H9 (cell line): ENCODE results near the gene ZC3H10. TPM values are rescaled to one million over a fixed set of nuclear protein-coding genes. Genes with fewer than 3 reads are reported as not detected.

Source experiments
- DNase-seq: peaks from one replicate; pipeline ENCODE4 v3.0.0-alpha.2; 2017
- H2AFZ ChIP-seq: one replicate; pipeline ENCODE4 v1.6.1; 2013; ENCODE audit warnings: mild to moderate bottlenecking, low read length, control low read depth, moderate library complexity
- H2AK5ac ChIP-seq: 2 replicates; pipeline ENCODE4 v1.6.1; 2013; ENCODE audit warnings: low read length, control low read depth, mixed read lengths; ENCODE audit not compliant: insufficient read length
- H2BK120ac ChIP-seq: one replicate; pipeline ENCODE4 v1.6.1; 2013; ENCODE audit warnings: low read depth, mild to moderate bottlenecking, low read length, control low read depth, inconsistent platforms; ENCODE audit not compliant: poor library complexity, severe bottlenecking
- H2BK12ac ChIP-seq: 2 replicates; pipeline ENCODE4 v1.6.1; 2013; ENCODE audit warnings: low read length, control low read depth, mixed read lengths, low read depth; ENCODE audit not compliant: insufficient read length
- H2BK15ac ChIP-seq: 2 replicates; pipeline ENCODE4 v1.6.1; 2013; ENCODE audit warnings: low read depth, low read length, control low read depth
- H2BK20ac ChIP-seq: one replicate; pipeline ENCODE4 v1.6.1; 2013; ENCODE audit warnings: low read depth, mild to moderate bottlenecking, low read length, control low read depth, inconsistent platforms; ENCODE audit not compliant: poor library complexity, severe bottlenecking
- H2BK5ac ChIP-seq: 2 replicates; pipeline ENCODE4 v1.6.1; 2013; ENCODE audit warnings: low read length, control low read depth, mixed read lengths; ENCODE audit not compliant: insufficient read length
- H3K14ac ChIP-seq: 2 replicates; pipeline ENCODE4 v1.6.1; 2013; ENCODE audit warnings: low read length, control low read depth; ENCODE audit not compliant: insufficient read depth
- H3K18ac ChIP-seq: 2 replicates; pipeline ENCODE4 v1.6.1; 2013; ENCODE audit warnings: low read depth, mild to moderate bottlenecking, mixed read lengths, low read length, control low read depth; ENCODE audit not compliant: insufficient read length
- H3K23ac ChIP-seq: 2 replicates; pipeline ENCODE4 v1.6.1; 2013; ENCODE audit warnings: low read length, control low read depth, mixed read lengths, low read depth; ENCODE audit not compliant: insufficient read length
- H3K23me2 ChIP-seq: 2 replicates; pipeline ENCODE4 v1.6.1; 2013; ENCODE audit warnings: low read depth, mild to moderate bottlenecking, mixed read lengths, low read length, control low read depth; ENCODE audit not compliant: insufficient read length, poor library complexity, severe bottlenecking
- H3K27ac ChIP-seq: 2 replicates; pipeline ENCODE4 v1.5.1; 2013; ENCODE audit warnings: low read length, control low read depth, mixed read lengths, low read depth; ENCODE audit not compliant: insufficient read length
- H3K27me3 ChIP-seq: 2 replicates; pipeline ENCODE4 v1.6.1; 2013; ENCODE audit warnings: low read length, control low read depth, inconsistent platforms; ENCODE audit not compliant: insufficient read depth
- H3K4ac ChIP-seq: 2 replicates; pipeline ENCODE4 v1.6.1; 2013; ENCODE audit warnings: low read depth, mild to moderate bottlenecking, control low read depth, inconsistent platforms, low read length, moderate library complexity
- H3K4me1 ChIP-seq: 2 replicates; pipeline ENCODE4 v1.6.1; 2013; ENCODE audit warnings: low read length, control low read depth, inconsistent platforms; ENCODE audit not compliant: insufficient read depth
- H3K4me2 ChIP-seq: 2 replicates; pipeline ENCODE4 v1.6.1; 2013; ENCODE audit warnings: low read length, control low read depth, mixed read lengths; ENCODE audit not compliant: insufficient read length, insufficient read depth
- H3K56ac ChIP-seq: 2 replicates; pipeline ENCODE4 v1.6.1; 2013; ENCODE audit warnings: low read depth, mild to moderate bottlenecking, mixed read lengths, low read length, control low read depth; ENCODE audit not compliant: insufficient read length
- H3K79me1 ChIP-seq: 2 replicates; pipeline ENCODE4 v1.6.1; 2013; ENCODE audit warnings: low read depth, mild to moderate bottlenecking, moderate library complexity, low read length, control low read depth, inconsistent platforms; ENCODE audit not compliant: insufficient read depth, poor library complexity, severe bottlenecking
- H3K79me2 ChIP-seq: 2 replicates; pipeline ENCODE4 v1.6.1; 2013; ENCODE audit warnings: low read length, control low read depth, inconsistent platforms; ENCODE audit not compliant: insufficient read depth
- H3K9ac ChIP-seq: 2 replicates; pipeline ENCODE4 v1.6.1; 2013; ENCODE audit warnings: low read length, control low read depth, mixed read lengths; ENCODE audit not compliant: insufficient read length; ENCODE audit errors: extremely low read depth
- H3K9me3 ChIP-seq: one replicate; pipeline ENCODE4 v1.6.1; 2013; ENCODE audit warnings: low read depth, low read length, inconsistent platforms; ENCODE audit not compliant: control insufficient read depth
- H3T11ph ChIP-seq: one replicate; pipeline ENCODE4 v1.6.1; 2013; ENCODE audit warnings: mild to moderate bottlenecking, low read length, control low read depth, inconsistent platforms
- H4K20me1 ChIP-seq: one replicate; pipeline ENCODE4 v1.6.1; 2013; ENCODE audit not compliant: control insufficient read depth, insufficient read length, insufficient read depth
- H4K5ac ChIP-seq: 2 replicates; pipeline ENCODE4 v1.6.1; 2013; ENCODE audit warnings: low read depth, mild to moderate bottlenecking, mixed read lengths, low read length, control low read depth; ENCODE audit not compliant: insufficient read length
- H4K8ac ChIP-seq: replicated peaks from 2 replicates; pipeline ENCODE4 v1.6.1; 2013; ENCODE audit warnings: low read length, control low read depth, mixed read lengths, low read depth; ENCODE audit not compliant: insufficient read length
- H4K91ac ChIP-seq: 2 replicates; pipeline ENCODE4 v1.6.1; 2013; ENCODE audit warnings: low read depth, mild to moderate bottlenecking, moderate library complexity, mixed read lengths, low read length, control low read depth; ENCODE audit not compliant: insufficient read length
- H3K27ac Mint-ChIP-seq, 3 experiments: 2 replicates in 2 of 3; 3 replicates in 1 of 3; pipeline ENCODE4 v1.8.0; 2020 to 2021; ENCODE audit warnings: mixed read lengths in 3 of 3, mild to moderate bottlenecking in 1 of 3, moderate library complexity in 1 of 3
- H3K27me3 Mint-ChIP-seq: 2 replicates; pipeline ENCODE4 v1.8.0; 2021; ENCODE audit warnings: low read depth, mild to moderate bottlenecking, moderate library complexity, mixed read lengths
- H3K36me3 Mint-ChIP-seq, 3 experiments: 2 replicates in 2 of 3; 3 replicates in 1 of 3; pipeline ENCODE4 v1.8.0; 2020 to 2021; ENCODE audit warnings: low read depth in 3 of 3, mixed read lengths in 3 of 3; ENCODE audit not compliant: insufficient read depth in 1 of 3
- H3K4me1 Mint-ChIP-seq, 2 experiments: 2 replicates each; pipeline ENCODE4 v1.8.0; 2020; ENCODE audit warnings: mixed read lengths in 2 of 2
- H3K4me3 Mint-ChIP-seq, 2 experiments: 2 replicates in 1 of 2; 3 replicates in 1 of 2; pipeline ENCODE4 v1.8.0; 2020 to 2021; ENCODE audit warnings: mild to moderate bottlenecking in 2 of 2, mixed read lengths in 2 of 2, moderate library complexity in 1 of 2
- H3K9me3 Mint-ChIP-seq, 2 experiments: 2 replicates in 1 of 2; 3 replicates in 1 of 2; pipeline ENCODE4 v1.8.0; 2020; ENCODE audit warnings: mild to moderate bottlenecking in 2 of 2, mixed read lengths in 2 of 2, moderate library complexity in 1 of 2
- CTCF ChIP-seq: fragments of 200-600 bp; sonication (generic); conservative IDR thresholded peaks from 3 replicates; pipeline ENCODE4 v1.8.0; 2021; ENCODE audit warnings: antibody characterized with exemption, mild to moderate bottlenecking
- WGBS: extraction: QIAGEN DNeasy Blood & Tissue Kit; methylation state at CpG from one replicate; pipeline ENCODE4 v1.1.7; 2013; ENCODE audit warnings: missing lambda C conversion rate, low lambda C conversion rate, mixed read lengths; ENCODE audit not compliant: insufficient read length; ENCODE audit errors: extremely low coverage; 5-methylcytosine and 5-hydroxymethylcytosine counted together
- total RNA-seq: library from RNA; stranded (reverse); gene quantifications from 2 replicates; pipeline ENCODE4 v1.2.1, GENCODE V29; 2021

The ZC3H10 gene
- total RNA-seq, 1 experiment from 2014 or later = 9.4 TPM

GRCh38 chr12:56129942-56130495, 12.0 kb downstream of the ZC3H10 start:
- no peak overlapping the region for H4K91ac ChIP-seq
- no peaks in the 10 kb centered on the region for H3K27me3 ChIP-seq
- H3K56ac ChIP-seq = no peak overlapping the region
- no peak overlapping the region for H2BK12ac ChIP-seq
- H2AFZ ChIP-seq = no peak overlapping the region
- peaks cover 40 to 51% (median 45%) of the 10 kb centered on the region in 3 experiments for H3K36me3 Mint-ChIP-seq
- H3K9ac ChIP-seq = no peak overlapping the region
- H3K4ac ChIP-seq = no peak overlapping the region
- H3K18ac ChIP-seq = no peak overlapping the region
- H3K4me2 ChIP-seq = peak overlapping the region; percentile 100
- no peak for TF ChIP-seq CTCF
- H3K79me1 ChIP-seq = no peaks in the 10 kb centered on the region
- no peaks in the 10 kb centered on the region for H4K20me1 ChIP-seq
- no peak overlapping the region for H3K27ac Mint-ChIP-seq
- no peak overlapping the region for H3K14ac ChIP-seq
- no peaks in the 10 kb centered on the region for H3K9me3 ChIP-seq
- H3K27me3 Mint-ChIP-seq = no peaks in the 10 kb centered on the region
- H3K79me2 ChIP-seq = no peaks in the 10 kb centered on the region
- H3K23me2 ChIP-seq = peaks cover 17% of the 10 kb centered on the region
- H2BK15ac ChIP-seq = no peak overlapping the region
- no peak overlapping the region for H4K8ac ChIP-seq
- H2AK5ac ChIP-seq = no peak overlapping the region
- H3K27ac ChIP-seq = no peak overlapping the region
- H3T11ph ChIP-seq = no peak overlapping the region
- H3K9me3 Mint-ChIP-seq = no peaks in the 10 kb centered on the region; a peak in 1 of 5 replicates
- no peak overlapping the region for H2BK5ac ChIP-seq
- H3K4me1 Mint-ChIP-seq = peaks cover 26 to 27% of the 10 kb centered on the region in 2 experiments
- no peak overlapping the region for H2BK120ac ChIP-seq
- DNase-seq = no peak
- H2BK20ac ChIP-seq = no peak overlapping the region
- no peak overlapping the region for H4K5ac ChIP-seq
- WGBS = no CpG with 5 or more reads among the region's 22 CpGs
- H3K23ac ChIP-seq = no peak overlapping the region
- H3K4me1 ChIP-seq = no peaks in the 10 kb centered on the region
- peak overlapping the region; percentile 74 to 88 for H3K4me3 Mint-ChIP-seq
